ENCODE data around the gene EMCN.
"Not testable (repeated sequence)": the region's sequence is repeated elsewhere in the genome, so short reads cannot be mapped to it uniquely, and the experiment has no call there.

EMCN gene

DNA sequence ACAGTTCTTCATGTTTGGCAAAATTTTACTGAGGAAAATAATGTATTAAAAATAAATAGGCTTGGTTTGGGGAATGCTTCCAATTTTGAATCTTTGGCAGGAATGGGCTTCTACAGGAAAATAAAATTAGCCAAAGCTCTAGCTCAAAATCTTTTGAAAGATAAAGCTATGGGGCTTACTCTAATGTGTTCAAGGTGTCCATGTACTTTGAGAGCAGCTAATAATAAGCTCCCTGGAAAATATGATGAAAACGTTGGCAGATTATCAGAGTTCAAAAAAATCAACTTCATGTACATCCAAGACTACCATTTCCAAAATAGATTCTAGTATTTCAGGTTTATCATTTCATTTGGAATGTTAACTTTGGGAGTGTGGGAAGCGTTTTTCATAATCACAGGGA is 158.4 kb downstream of the EMCN start:
- H2AFZ ChIP-seq (ENCODE audit: low read depth, low read length) = no peak overlapping the region
- no peaks in the 10 kb centered on the region for H3K79me2 ChIP-seq (ENCODE audit: low read length)
- no peak overlapping the region for H3K9ac ChIP-seq (ENCODE audit: low read length)
- TF ChIP-seq, protein P1, sequence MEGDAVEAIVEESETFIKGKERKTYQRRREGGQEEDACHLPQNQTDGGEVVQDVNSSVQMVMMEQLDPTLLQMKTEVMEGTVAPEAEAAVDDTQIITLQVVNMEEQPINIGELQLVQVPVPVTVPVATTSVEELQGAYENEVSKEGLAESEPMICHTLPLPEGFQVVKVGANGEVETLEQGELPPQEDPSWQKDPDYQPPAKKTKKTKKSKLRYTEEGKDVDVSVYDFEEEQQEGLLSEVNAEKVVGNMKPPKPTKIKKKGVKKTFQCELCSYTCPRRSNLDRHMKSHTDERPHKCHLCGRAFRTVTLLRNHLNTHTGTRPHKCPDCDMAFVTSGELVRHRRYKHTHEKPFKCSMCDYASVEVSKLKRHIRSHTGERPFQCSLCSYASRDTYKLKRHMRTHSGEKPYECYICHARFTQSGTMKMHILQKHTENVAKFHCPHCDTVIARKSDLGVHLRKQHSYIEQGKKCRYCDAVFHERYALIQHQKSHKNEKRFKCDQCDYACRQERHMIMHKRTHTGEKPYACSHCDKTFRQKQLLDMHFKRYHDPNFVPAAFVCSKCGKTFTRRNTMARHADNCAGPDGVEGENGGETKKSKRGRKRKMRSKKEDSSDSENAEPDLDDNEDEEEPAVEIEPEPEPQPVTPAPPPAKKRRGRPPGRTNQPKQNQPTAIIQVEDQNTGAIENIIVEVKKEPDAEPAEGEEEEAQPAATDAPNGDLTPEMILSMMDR (IDR thresholded peaks at IDR 0.05; ENCODE audit: low read depth, low read length) = no peak
- no peak for TF ChIP-seq EZH2phosphoT487 (IDR thresholded peaks at IDR 0.05; ENCODE audit: low read depth)
- no peak overlapping the region for H3K4me3 ChIP-seq (ENCODE audit: low read length)
- H3K4me1 ChIP-seq (ENCODE audit: low read length) = no peaks in the 10 kb centered on the region
- no peak overlapping the region for H3K4me2 ChIP-seq (ENCODE audit: low read length)
- no peak overlapping the region for H3K27ac ChIP-seq (ENCODE audit: low read length)
- H3K27me3 ChIP-seq (ENCODE audit: low read depth, low read length) = no peaks in the 10 kb centered on the region
- H3K9me3 ChIP-seq (ENCODE audit: insufficient read depth, low read length) = no peaks in the 10 kb centered on the region
- no peaks in the 10 kb centered on the region for H3K36me3 ChIP-seq (replicated peaks; ENCODE audit: low read depth, low read length)
- no peaks in the 10 kb centered on the region for H4K20me1 ChIP-seq (ENCODE audit: insufficient read depth, low read length)

DNA sequence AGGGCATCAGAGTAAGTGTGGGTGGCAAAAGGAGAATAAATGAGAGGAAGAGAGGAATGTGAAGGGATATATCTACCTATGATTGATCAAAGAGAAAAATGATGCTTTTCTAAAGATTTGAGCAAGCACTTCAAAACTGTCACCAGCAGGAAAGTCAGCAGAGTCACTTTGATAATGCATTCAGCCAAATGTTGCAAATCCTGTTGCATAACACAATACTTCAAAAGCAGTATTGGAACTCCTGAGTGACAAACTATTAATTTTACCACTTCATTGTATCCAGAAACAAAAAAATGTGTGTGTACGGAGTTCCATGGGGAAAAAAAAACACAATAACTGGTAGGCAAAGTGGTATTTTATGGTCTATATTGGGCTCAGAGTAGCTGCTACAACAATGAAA is 160.3 kb downstream of the EMCN start:
- TF ChIP-seq, protein P1 (IDR thresholded peaks at IDR 0.05; ENCODE audit: low read depth, low read length) = no peak
- no peak for TF ChIP-seq EZH2phosphoT487 (IDR thresholded peaks at IDR 0.05; ENCODE audit: low read depth)
- Histone ChIP-seq H3K9me3 (ENCODE audit: insufficient read depth, low read length) (no peaks in the 10 kb centered on the region), H2AFZ (ENCODE audit: low read depth, low read length) (no peak overlapping the region)

DNA sequence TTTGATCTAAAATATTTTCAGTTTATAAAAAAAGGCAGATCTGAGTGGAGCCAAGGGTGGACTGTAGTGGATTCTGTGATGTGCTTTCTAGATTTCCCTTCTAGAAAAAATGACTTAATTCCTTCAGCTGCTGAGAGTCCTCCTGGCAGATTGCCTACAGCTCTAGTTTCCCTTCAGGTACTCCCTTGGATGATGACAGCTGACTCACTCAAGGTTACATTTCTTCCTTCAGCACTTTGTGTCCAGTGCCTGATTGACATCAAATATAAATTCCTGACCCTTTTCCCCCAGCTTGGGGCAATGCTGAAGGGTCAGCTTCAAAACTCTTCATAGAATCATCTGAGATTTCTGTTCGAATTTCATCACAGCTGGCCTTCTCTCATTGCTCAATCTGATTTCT is 161.7 kb downstream of the EMCN start:
- no peak overlapping the region for H3K4me2 ChIP-seq (ENCODE audit: low read length)
- H3K9ac ChIP-seq (ENCODE audit: low read length) = no peak overlapping the region
- no peaks in the 10 kb centered on the region for H4K20me1 ChIP-seq (ENCODE audit: insufficient read depth, low read length)
- no peak overlapping the region for H3K4me3 ChIP-seq (ENCODE audit: low read length)
- no peak overlapping the region for H3K27ac ChIP-seq (ENCODE audit: low read length)
- no peaks in the 10 kb centered on the region for H3K4me1 ChIP-seq (ENCODE audit: low read length)
- no peaks in the 10 kb centered on the region for H3K9me3 ChIP-seq (ENCODE audit: insufficient read depth, low read length)
- H3K79me2 ChIP-seq (ENCODE audit: low read length) = no peaks in the 10 kb centered on the region
- H2AFZ ChIP-seq (ENCODE audit: low read depth, low read length) = no peak overlapping the region
- no peak for TF ChIP-seq EZH2phosphoT487 (IDR thresholded peaks at IDR 0.05; ENCODE audit: low read depth)
- TF ChIP-seq, protein P1 (IDR thresholded peaks at IDR 0.05; ENCODE audit: low read depth, low read length) = no peak
- no peaks in the 10 kb centered on the region for H3K36me3 ChIP-seq (replicated peaks; ENCODE audit: low read depth, low read length)
- no peaks in the 10 kb centered on the region for H3K27me3 ChIP-seq (ENCODE audit: low read depth, low read length)

More for the DNA sequence above, 160.3 kb downstream of the EMCN start:
- no peaks in the 10 kb centered on the region for H3K79me2 ChIP-seq (ENCODE audit: low read length)
- H3K9ac ChIP-seq (ENCODE audit: low read length) = no peak overlapping the region
- H3K4me2 ChIP-seq (ENCODE audit: low read length) = no peak overlapping the region
- H3K4me3 ChIP-seq (ENCODE audit: low read length) = no peak overlapping the region
- no peak overlapping the region for H3K27ac ChIP-seq (ENCODE audit: low read length)
- no peaks in the 10 kb centered on the region for H3K4me1 ChIP-seq (ENCODE audit: low read length)
- H3K36me3 ChIP-seq (replicated peaks; ENCODE audit: low read depth, low read length) = no peaks in the 10 kb centered on the region
- H3K27me3 ChIP-seq (ENCODE audit: low read depth, low read length) = no peaks in the 10 kb centered on the region
- no peaks in the 10 kb centered on the region for H4K20me1 ChIP-seq (ENCODE audit: insufficient read depth, low read length)

DNA sequence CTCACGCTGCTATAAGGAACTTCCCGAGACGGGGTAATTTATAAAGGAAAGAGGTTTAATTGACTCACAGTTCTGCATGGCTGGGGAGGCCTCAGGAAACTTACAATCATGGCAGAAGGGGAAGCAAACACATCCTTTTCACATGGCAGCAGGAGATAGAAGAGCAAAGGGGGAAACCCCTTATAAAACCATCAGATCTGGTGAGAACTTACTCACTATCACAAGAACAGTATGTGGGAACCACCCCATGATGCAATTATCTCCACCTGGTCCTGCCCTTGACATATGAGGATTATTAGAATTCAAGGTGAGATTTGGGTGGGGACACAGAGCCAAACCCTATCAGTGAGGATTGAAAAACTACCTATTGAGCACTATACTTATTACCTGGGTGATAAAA is 165.5 kb downstream of the EMCN start:
- not testable (repeated sequence) for H3K9ac ChIP-seq (ENCODE audit: low read length); H3K4me3 ChIP-seq (ENCODE audit: low read length); H3K4me2 ChIP-seq (ENCODE audit: low read length); H3K4me1 ChIP-seq (ENCODE audit: low read length); H2AFZ ChIP-seq (ENCODE audit: low read depth, low read length); H4K20me1 ChIP-seq (ENCODE audit: insufficient read depth, low read length); H3K79me2 ChIP-seq (ENCODE audit: low read length); H3K9me3 ChIP-seq (ENCODE audit: insufficient read depth, low read length); H3K36me3 ChIP-seq (replicated peaks; ENCODE audit: low read depth, low read length); H3K27ac ChIP-seq (ENCODE audit: low read length); H3K27me3 ChIP-seq (ENCODE audit: low read depth, low read length)

DNA sequence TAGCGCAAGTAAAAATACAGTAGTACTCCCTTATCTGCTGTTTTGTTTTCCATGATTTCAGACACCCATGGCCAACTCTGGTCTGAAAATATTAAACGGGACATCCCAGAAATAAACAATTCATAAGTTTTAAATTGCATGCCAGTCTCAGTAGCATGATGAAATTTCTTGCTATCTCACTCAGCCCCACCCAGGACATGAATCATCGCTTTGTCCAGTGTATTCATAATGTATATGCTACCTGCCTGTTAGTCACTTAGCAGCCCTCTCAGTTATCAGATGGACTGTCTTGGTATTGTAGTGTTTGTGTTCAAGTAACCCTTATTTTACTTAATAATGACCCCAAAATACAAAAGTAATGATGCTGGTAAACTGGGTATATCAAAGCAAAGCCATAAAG is 169.3 kb downstream of the EMCN start:
- Histone ChIP-seq H3K79me2 (ENCODE audit: low read length) (no peaks in the 10 kb centered on the region), H3K27me3 (ENCODE audit: low read depth, low read length) (no peaks in the 10 kb centered on the region), H3K36me3 (replicated peaks; ENCODE audit: low read depth, low read length) (no peaks in the 10 kb centered on the region), H3K27ac (ENCODE audit: low read length) (no peak overlapping the region), H3K4me1 (ENCODE audit: low read length) (no peaks in the 10 kb centered on the region), H3K4me3 (ENCODE audit: low read length) (no peak overlapping the region), H4K20me1 (ENCODE audit: insufficient read depth, low read length) (no peaks in the 10 kb centered on the region), H3K9me3 (ENCODE audit: insufficient read depth, low read length) (no peaks in the 10 kb centered on the region), H2AFZ (ENCODE audit: low read depth, low read length) (no peak overlapping the region), H3K4me2 (ENCODE audit: low read length) (no peak overlapping the region), H3K9ac (ENCODE audit: low read length) (no peak overlapping the region)
- TF ChIP-seq, protein P1 (IDR thresholded peaks at IDR 0.05; ENCODE audit: low read depth, low read length) = no peak
- no peak for TF ChIP-seq EZH2phosphoT487 (IDR thresholded peaks at IDR 0.05; ENCODE audit: low read depth)
